Right lobe of liver (tissue), 4 donors: ENCODE results near the gene C1GALT1C1.

Source experiments
- CTCF ChIP-seq, 4 donors: fragments of 200-600 bp in 3 of 4; fragments of 450-650 bp in 1 of 4; IDR thresholded peaks; one replicate each; pipeline versions ENCODE4 v1.5.1 to v1.8.0; 2016 to 2022; ENCODE audit warnings: antibody characterized with exemption in 4 of 4, mild to moderate bottlenecking in 2 of 4
- POLR2A ChIP-seq: fragments of 450-650 bp; IDR thresholded peaks from one replicate; pipeline ENCODE4 v1.6.1; 2017; ENCODE audit warnings: antibody characterized with exemption, mild to moderate bottlenecking
- donor health status: DM: no; HTN: no; CAD: no.
- donor health status: DM: no; HTN: no; CAD: no.
- donor health status: DM: no; HTN: yes; CAD: no.

- TF ChIP-seq CTCF (IDR thresholded peaks at IDR 0.05) (no peak), POLR2A (no peak)
Observed at GRCh38 chrX:120671963-120672362, 42.1 kb upstream of the C1GALT1C1 start.
